IMR-90 (cell line): ENCODE measurements around the gene NCAPG2. TPM values are rescaled to one million over a fixed set of nuclear protein-coding genes. Genes with fewer than 3 reads are reported as not detected.

Experiments
- ATAC-seq: fragments of 200-7000 bp; cut with Tn5 transposase; 2 replicates; pipeline ENCODE4 v1.9.1; 2020; ENCODE audit warnings: low read depth, mild to moderate bottlenecking, moderate library complexity
- BruUV-seq: library from RNA; stranded (reverse); fragments of 400-500 nt; replicated peaks from 2 replicates; lab custom pipeline; 2021; lab: Mats Ljungman, UMichigan
- CTCF ChIA-PET: fragments of 300-600 bp; formaldehyde crosslinking; extraction: SDS; loops from one replicate; lab custom pipeline; 2021; ENCODE audit warnings: antibody characterized with exemption; lab: Yijun Ruan, JAX
- POLR2A ChIA-PET: fragments of 300-600 bp; sonication (Branson Sonifier 250); formaldehyde crosslinking; loops from one replicate; lab custom pipeline; 2022; ENCODE audit warnings: antibody characterized with exemption; ENCODE audit not compliant: unreplicated experiment; lab: Charles Lee
- DNase-seq: peaks from one replicate; pipeline ENCODE4 v3.0.0; 2013
- H2AFZ ChIP-seq: replicated peaks from 2 replicates; pipeline ENCODE3; 2013; ENCODE audit warnings: low read length, mild to moderate bottlenecking; ENCODE audit not compliant: poor library complexity
- H2AK5ac ChIP-seq: 2 replicates; pipeline ENCODE4 v1.6.1; 2013; ENCODE audit warnings: low read depth, low read length, inconsistent platforms
- H2AK9ac ChIP-seq: replicated peaks from 2 replicates; pipeline ENCODE3; 2013; ENCODE audit warnings: mild to moderate bottlenecking, low read depth, low read length, moderate library complexity; ENCODE audit not compliant: poor library complexity
- H2BK120ac ChIP-seq: 2 replicates; pipeline ENCODE4 v1.6.1; 2013; ENCODE audit warnings: low read depth, low read length, inconsistent platforms
- H2BK15ac ChIP-seq: 3 replicates; pipeline ENCODE4 v1.6.1; 2013; ENCODE audit warnings: low read depth, low read length, inconsistent platforms
- H2BK20ac ChIP-seq: 2 replicates; pipeline ENCODE4 v1.6.1; 2013; ENCODE audit warnings: low read depth, mild to moderate bottlenecking, inconsistent platforms, low read length, moderate library complexity
- H2BK5ac ChIP-seq: 2 replicates; pipeline ENCODE4 v1.6.1; 2013; ENCODE audit warnings: mild to moderate bottlenecking, low read depth, low read length, inconsistent platforms; ENCODE audit not compliant: poor library complexity, severe bottlenecking
- H3K14ac ChIP-seq: replicated peaks from 2 replicates; pipeline ENCODE4 v1.6.1; 2013; ENCODE audit warnings: low read depth, low read length, inconsistent platforms
- H3K18ac ChIP-seq: 2 replicates; pipeline ENCODE4 v1.6.1; 2013; ENCODE audit warnings: low read depth, low read length, control low read depth
- H3K23ac ChIP-seq: 2 replicates; pipeline ENCODE4 v1.6.1; 2013; ENCODE audit warnings: low read depth, low read length, inconsistent platforms
- H3K27ac ChIP-seq: 2 replicates; pipeline ENCODE4 v1.5.1; 2013; ENCODE audit warnings: mild to moderate bottlenecking, control low read depth, low read length; ENCODE audit not compliant: insufficient read depth
- H3K27me3 ChIP-seq: 2 replicates; pipeline ENCODE4 v1.6.1; 2013; ENCODE audit warnings: low read length; ENCODE audit not compliant: control insufficient read depth, insufficient read depth
- H3K36me3 ChIP-seq: 2 replicates; pipeline ENCODE4 v1.6.1; 2013; ENCODE audit warnings: low read length, mixed read lengths; ENCODE audit not compliant: control insufficient read depth, insufficient read depth
- H3K4ac ChIP-seq: 2 replicates; pipeline ENCODE4 v1.6.1; 2013; ENCODE audit warnings: low read depth, low read length, inconsistent platforms
- H3K4me1 ChIP-seq: 2 replicates; pipeline ENCODE4 v1.6.1; 2013; ENCODE audit warnings: low read length, mixed read lengths; ENCODE audit not compliant: control insufficient read depth, insufficient read depth
- H3K4me2 ChIP-seq: 2 replicates; pipeline ENCODE4 v1.6.1; 2013; ENCODE audit warnings: low read depth, mild to moderate bottlenecking, control low read depth, low read length, moderate library complexity
- H3K4me3 ChIP-seq: 2 replicates; pipeline ENCODE4 v1.5.1; 2013; ENCODE audit warnings: low read depth, mild to moderate bottlenecking, control low read depth, low read length, moderate library complexity; ENCODE audit not compliant: insufficient read depth
- H3K56ac ChIP-seq: 2 replicates; pipeline ENCODE4 v1.6.1; 2013; ENCODE audit warnings: low read length, inconsistent platforms; ENCODE audit not compliant: insufficient read depth; ENCODE audit errors: extremely low read depth
- H3K79me1 ChIP-seq, 2 experiments: 2 replicates each; pipeline ENCODE4 v1.6.1; 2013; ENCODE audit warnings: low read length in 2 of 2, inconsistent platforms in 1 of 2, low read depth in 1 of 2
- H3K9ac ChIP-seq: 2 replicates; pipeline ENCODE4 v1.6.1; 2013; ENCODE audit warnings: low read depth, low read length, control low read depth
- H3K9me1 ChIP-seq: 2 replicates; pipeline ENCODE4 v1.6.1; 2013; ENCODE audit warnings: low read length, inconsistent platforms; ENCODE audit not compliant: insufficient read depth
- H3K9me3 ChIP-seq: 2 replicates; pipeline ENCODE4 v1.6.1; 2013; ENCODE audit warnings: low read length; ENCODE audit not compliant: control insufficient read depth, insufficient read depth
- H4K20me1 ChIP-seq: 2 replicates; pipeline ENCODE4 v1.6.1; 2013; ENCODE audit warnings: low read length, inconsistent platforms; ENCODE audit not compliant: insufficient read depth
- H4K5ac ChIP-seq: 2 replicates; pipeline ENCODE4 v1.6.1; 2013; ENCODE audit warnings: mild to moderate bottlenecking, low read depth, low read length, control low read depth
- H4K8ac ChIP-seq, 2 experiments: 2 replicates each; pipeline ENCODE4 v1.6.1; 2013; ENCODE audit warnings: low read depth in 2 of 2, low read length in 2 of 2, control low read depth in 1 of 2, inconsistent platforms in 1 of 2
- H4K91ac ChIP-seq: 2 replicates; pipeline ENCODE4 v1.6.1; 2013; ENCODE audit warnings: low read depth, low read length, inconsistent platforms; ENCODE audit not compliant: insufficient read depth
- CEBPB ChIP-seq: IDR thresholded peaks from 2 replicates; pipeline ENCODE4 v1.6.1; 2012; ENCODE audit warnings: low read depth, low read length, improper control_type of control experiment
- FOS ChIP-seq: fragments of 150-350 bp; IDR thresholded peaks from 2 replicates; pipeline ENCODE4 v1.6.1; 2016; ENCODE audit warnings: low read depth, low read length
- MAFK ChIP-seq: IDR thresholded peaks from 2 replicates; pipeline ENCODE4 v1.6.1; 2012; ENCODE audit warnings: low read depth, low read length, improper control_type of control experiment
- MAZ ChIP-seq: IDR thresholded peaks from 2 replicates; pipeline ENCODE4 v1.6.1; 2012; ENCODE audit warnings: low read depth, mild to moderate bottlenecking, low read length, improper control_type of control experiment, moderate library complexity, borderline replicate concordance
- NFE2L2 ChIP-seq: fragments of 150-350 bp; IDR thresholded peaks from 2 replicates; pipeline ENCODE4 v1.6.1; 2016; ENCODE audit warnings: low read depth, mild to moderate bottlenecking, low read length
- POLR2A ChIP-seq: IDR thresholded peaks from 2 replicates; pipeline ENCODE4 v1.6.1; 2012; ENCODE audit warnings: mild to moderate bottlenecking, low read depth, low read length
- RAD21 ChIP-seq: IDR thresholded peaks from 2 replicates; pipeline ENCODE4 v1.6.1; 2012; ENCODE audit warnings: low read length, improper control_type of control experiment
- WGBS, 2 experiments: methylation state at CpG; one replicate each; pipeline versions ENCODE4 v1.1.5 to v1.1.7; 2013; ENCODE audit warnings: missing lambda C conversion rate in 2 of 2; ENCODE audit not compliant: insufficient read length in 1 of 2; ENCODE audit errors: extremely low coverage in 2 of 2; 5-methylcytosine and 5-hydroxymethylcytosine counted together
- dilution Hi-C: fragments of 300-500 bp; cut with HindIII; formaldehyde crosslinking; loops from one replicate; pipeline ENCODE4 v1.14.3; 2018; ENCODE audit warnings: low sequenced_read_pairs; ENCODE audit not compliant: unreplicated experiment
- in situ Hi-C: fragments of 300-500 bp; cut with MboI; formaldehyde crosslinking; loops from 3 replicates; pipeline ENCODE4 v1.14.3; 2019; ENCODE audit warnings: low sequenced_read_pairs, inconsistent platforms, mixed read lengths
- intact Hi-C: fragments of 100-400 bp; cut with micrococcal nuclease; formaldehyde crosslinking; loops from 2 replicates; pipeline ENCODE4 v1.10.0; 2022
- polyA plus RNA-seq, 3 experiments: library from polyadenylated mRNA; depleted of rRNA; stranded (reverse); fragments of >200 nt; gene quantifications; 2 replicates each; pipeline ENCODE4 v1.2.3, GENCODE V29; 2012; ENCODE audit warnings: low replicate concordance in 1 of 3
- total RNA-seq: library from RNA; depleted of rRNA; stranded (reverse); fragments of >200 nt; gene quantifications from 2 replicates; pipeline ENCODE4 v1.2.3, GENCODE V29; 2012
- TF ChIP-seq, protein P1 (sequence below): fragments of 150-350 bp; IDR thresholded peaks from 2 replicates; pipeline ENCODE4 v1.6.1; 2016; ENCODE audit warnings: low read depth, mild to moderate bottlenecking, low read length, moderate library complexity, borderline replicate concordance

Gene NCAPG2
- total and polyA plus RNA-seq, 2 of the 4 experiments (the other 2 are of a cell fraction), result 25.6 to 25.8 TPM

DNA sequence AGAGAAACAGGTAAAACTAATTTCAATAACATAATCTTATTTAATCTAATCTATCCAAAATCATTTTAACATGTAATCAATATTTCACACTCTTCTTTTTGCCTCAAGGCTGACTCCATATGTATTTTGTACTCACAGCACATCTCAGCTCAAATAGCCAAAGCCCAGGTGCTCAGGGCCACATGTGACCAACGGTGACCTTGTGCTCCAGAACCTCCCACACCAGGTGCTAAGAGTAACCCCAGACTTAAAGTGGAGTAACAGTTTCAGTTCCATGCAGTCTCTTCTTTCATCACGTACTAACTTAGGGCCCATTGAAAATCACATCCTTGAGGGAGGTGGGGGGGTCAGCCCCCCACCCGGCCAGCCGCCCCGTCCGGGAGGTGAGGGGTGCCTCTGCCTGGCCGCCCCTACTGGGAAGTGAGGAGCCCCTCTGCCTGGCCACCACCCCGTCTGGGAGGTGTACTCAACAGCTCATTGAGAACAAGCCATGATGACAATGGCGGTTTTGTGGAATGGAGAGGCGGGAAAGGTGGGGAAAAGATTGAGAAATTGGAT is 47.3 kb downstream of the NCAPG2 start:
- Histone ChIP-seq H2BK120ac (no peak overlapping the region), H3K18ac (no peak overlapping the region), H3K4ac (no peak overlapping the region), H4K91ac (no peak overlapping the region), H3K4me1 (no peaks in the 10 kb centered on the region), H2BK20ac (no peak overlapping the region), H2AK5ac (no peak overlapping the region), H3K9me3 (no peaks in the 10 kb centered on the region), H3K27me3 (no peaks in the 10 kb centered on the region), H3K9me1 (no peaks in the 10 kb centered on the region), H4K8ac (no peak overlapping the region), H2AK9ac (no peak overlapping the region), H3K14ac (no peak overlapping the region), H4K20me1 (no peaks in the 10 kb centered on the region), H4K5ac (no peak overlapping the region), H3K79me1 (peaks cover 0 to 12% of the 10 kb centered on the region in 2 experiments; a peak in 1 of 4 replicates), H3K36me3 (peaks cover 9% of the 10 kb centered on the region), H3K4me2 (no peak overlapping the region), H3K23ac (no peak overlapping the region), H2AFZ (no peak overlapping the region), H3K4me3 (no peak overlapping the region), H3K27ac (no peak overlapping the region), H2BK15ac (no peak overlapping the region), H2BK5ac (no peak overlapping the region), H3K9ac (no peak overlapping the region), H3K56ac (no peak overlapping the region)
- ChIA-PET POLR2A (no interaction called here), CTCF (no interaction called here)
- dilution Hi-C loops (no loop called here), in situ Hi-C loops (no loop called here), intact Hi-C loops (no loop called here)
- WGBS, 2 experiments, result 100% methylated on average over 1 of the region's 10 CpGs; no CpG with 5 or more reads in 1 of the 2 experiments
- no TSS peak for BruUV-seq
- no peak for TF ChIP-seq NFE2L2
- no peak for TF ChIP-seq FOS
- no peak for TF ChIP-seq CEBPB
- no peak for TF ChIP-seq RAD21
- TF ChIP-seq POLR2A, result no peak
- TF ChIP-seq MAFK, result no peak
- TF ChIP-seq MAZ, result no peak
- TF ChIP-seq, protein P1, sequence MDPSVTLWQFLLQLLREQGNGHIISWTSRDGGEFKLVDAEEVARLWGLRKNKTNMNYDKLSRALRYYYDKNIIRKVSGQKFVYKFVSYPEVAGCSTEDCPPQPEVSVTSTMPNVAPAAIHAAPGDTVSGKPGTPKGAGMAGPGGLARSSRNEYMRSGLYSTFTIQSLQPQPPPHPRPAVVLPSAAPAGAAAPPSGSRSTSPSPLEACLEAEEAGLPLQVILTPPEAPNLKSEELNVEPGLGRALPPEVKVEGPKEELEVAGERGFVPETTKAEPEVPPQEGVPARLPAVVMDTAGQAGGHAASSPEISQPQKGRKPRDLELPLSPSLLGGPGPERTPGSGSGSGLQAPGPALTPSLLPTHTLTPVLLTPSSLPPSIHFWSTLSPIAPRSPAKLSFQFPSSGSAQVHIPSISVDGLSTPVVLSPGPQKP, result no peak
- DNase-seq, result no peak
- no peak for ATAC-seq
